WTC11 (cell line): Measurements from ENCODE around the gene PHTF1. TPM values are rescaled to one million over a fixed set of nuclear protein-coding genes. Genes with fewer than 3 reads are reported as not detected.

Experiments
- ATAC-seq: fragments of 200-7000 bp; cut with Tn5 transposase; 2 replicates; pipeline ENCODE4 v1.10.0; 2021; ENCODE audit warnings: mild to moderate bottlenecking, moderate library complexity
- CTCF ChIA-PET: fragments of 300-600 bp; sonication (Branson Sonifier 250); formaldehyde crosslinking; loops from one replicate; lab custom pipeline; 2021; ENCODE audit warnings: antibody characterized with exemption; lab: Charles Lee
- POLR2A ChIA-PET: fragments of 350-600 bp; sonication (Branson Sonifier 250); formaldehyde crosslinking; loops from one replicate; lab custom pipeline; 2021; ENCODE audit warnings: antibody characterized with exemption; lab: Charles Lee
- DNase-seq: peaks from one replicate; pipeline ENCODE4 v3.0.0; 2021; ENCODE audit warnings: low spot score
- H3K27ac Mint-ChIP-seq: 2 replicates; pipeline ENCODE4 v1.8.0; 2021; ENCODE audit warnings: mixed read lengths
- H3K27me3 Mint-ChIP-seq: 2 replicates; pipeline ENCODE4 v1.8.0; 2021; ENCODE audit warnings: low read depth, mild to moderate bottlenecking, moderate library complexity, mixed read lengths
- H3K36me3 Mint-ChIP-seq: 2 replicates; pipeline ENCODE4 v1.8.0; 2021; ENCODE audit warnings: mixed read lengths
- H3K4me1 Mint-ChIP-seq: 2 replicates; pipeline ENCODE4 v1.8.0; 2022; ENCODE audit warnings: mixed read lengths
- H3K4me3 Mint-ChIP-seq: 2 replicates; pipeline ENCODE4 v1.8.0; 2021; ENCODE audit warnings: mild to moderate bottlenecking, moderate library complexity, mixed read lengths
- H3K9me3 Mint-ChIP-seq: 2 replicates; pipeline ENCODE4 v1.8.0; 2021; ENCODE audit warnings: mixed read lengths
- AR ChIP-seq: fragments of 250-450 bp; sonication (Bioruptor Pico); IDR thresholded peaks from 2 replicates; pipeline ENCODE4 v1.9.0; 2021; ENCODE audit warnings: mild to moderate bottlenecking
- CREM ChIP-seq: sonication (generic); formaldehyde crosslinking; IDR thresholded peaks from 2 replicates; pipeline ENCODE4 v1.8.1; 2022; ENCODE audit warnings: mild to moderate bottlenecking, missing genetic modification reagents, moderate library complexity
- E2F4 ChIP-seq: sonication (generic); formaldehyde crosslinking; IDR thresholded peaks from 2 replicates; pipeline ENCODE4 v1.8.1; 2022; ENCODE audit warnings: low read depth, mild to moderate bottlenecking, moderate library complexity, missing genetic modification reagents, borderline replicate concordance
- E2F5 ChIP-seq: sonication (generic); formaldehyde crosslinking; IDR thresholded peaks from 2 replicates; pipeline ENCODE4 v1.8.1; 2022; ENCODE audit warnings: mild to moderate bottlenecking, moderate library complexity, missing genetic modification reagents
- ELF4 ChIP-seq: sonication (generic); formaldehyde crosslinking; IDR thresholded peaks from 2 replicates; pipeline ENCODE4 v1.8.1; 2022; ENCODE audit warnings: low read depth, mild to moderate bottlenecking, moderate library complexity, missing genetic modification reagents
- GTF2I ChIP-seq: fragments of 250-450 bp; sonication (Bioruptor Pico); conservative IDR thresholded peaks from 2 replicates; pipeline ENCODE4 v1.4.0; 2021; ENCODE audit warnings: mild to moderate bottlenecking
- IRF2 ChIP-seq: sonication (generic); formaldehyde crosslinking; IDR thresholded peaks from 2 replicates; pipeline ENCODE4 v1.8.0; 2022; ENCODE audit warnings: low read depth, missing genetic modification reagents, borderline replicate concordance
- MLX ChIP-seq: sonication (generic); formaldehyde crosslinking; IDR thresholded peaks from 2 replicates; pipeline ENCODE4 v1.8.1; 2023; ENCODE audit warnings: mild to moderate bottlenecking, missing genetic modification reagents, moderate library complexity
- NR2C2 ChIP-seq: sonication (generic); formaldehyde crosslinking; IDR thresholded peaks from 2 replicates; pipeline ENCODE4 v1.8.0; 2022; ENCODE audit warnings: mild to moderate bottlenecking, missing genetic modification reagents
- PREB ChIP-seq: sonication (generic); formaldehyde crosslinking; IDR thresholded peaks from 2 replicates; pipeline ENCODE4 v1.8.1; 2022; ENCODE audit warnings: mild to moderate bottlenecking, missing genetic modification reagents, moderate library complexity, borderline replicate concordance
- RORB ChIP-seq: fragments of 250-450 bp; sonication (Bioruptor Pico); IDR thresholded peaks from 2 replicates; pipeline ENCODE4 v1.9.0; 2021; ENCODE audit warnings: mild to moderate bottlenecking
- SP1 ChIP-seq: sonication (generic); formaldehyde crosslinking; conservative IDR thresholded peaks from 2 replicates; pipeline ENCODE4 v1.8.1; 2022; ENCODE audit warnings: missing genetic modification reagents
- TCF7 ChIP-seq: sonication (generic); formaldehyde crosslinking; IDR thresholded peaks from 2 replicates; pipeline ENCODE4 v1.8.0; 2022; ENCODE audit warnings: mild to moderate bottlenecking, low read depth, missing genetic modification reagents, moderate library complexity
- TEAD1 ChIP-seq: sonication (generic); formaldehyde crosslinking; IDR thresholded peaks from 2 replicates; pipeline ENCODE4 v1.8.0; 2022; ENCODE audit warnings: mild to moderate bottlenecking, missing genetic modification reagents
- ZNF317 ChIP-seq: sonication (generic); formaldehyde crosslinking; IDR thresholded peaks from 2 replicates; pipeline ENCODE4 v1.8.1; 2023; ENCODE audit warnings: low read depth, mild to moderate bottlenecking, moderate library complexity, missing genetic modification reagents, borderline replicate concordance
- ZNF425 ChIP-seq: fragments of 250-450 bp; sonication (Bioruptor Pico); conservative IDR thresholded peaks from 2 replicates; pipeline ENCODE4 v1.9.0; 2021; ENCODE audit warnings: mild to moderate bottlenecking
- ZNF532 ChIP-seq: fragments of 250-450 bp; sonication (Bioruptor Pico); IDR thresholded peaks from 2 replicates; pipeline ENCODE4 v1.9.0; 2021; ENCODE audit warnings: mild to moderate bottlenecking, borderline replicate concordance
- ZNF671 ChIP-seq: fragments of 250-450 bp; sonication (Bioruptor Pico); IDR thresholded peaks from 2 replicates; pipeline ENCODE4 v1.8.0; 2021; ENCODE audit warnings: mild to moderate bottlenecking
- total RNA-seq: library from RNA; stranded (reverse); gene quantifications from 3 replicates; pipeline ENCODE4 v1.2.3, GENCODE V29; 2021

Gene PHTF1
- total RNA-seq, 1 experiment from 2014 or later = 28.7 TPM

- no peak overlapping the region for H3K27ac Mint-ChIP-seq
- TF ChIP-seq ZNF671 (no peak), E2F5 (CRISPR knock-in tag) (no peak), CREM (CRISPR knock-in tag) (no peak), ZNF317 (CRISPR knock-in tag) (no peak), PREB (CRISPR knock-in tag) (no peak), MLX (CRISPR knock-in tag) (no peak), ZNF425 (CRISPR knock-in tag) (no peak), TCF7 (CRISPR knock-in tag) (no peak), TEAD1 (CRISPR knock-in tag) (no peak), ELF4 (CRISPR knock-in tag) (no peak), GTF2I (no peak), RORB (no peak), AR (CRISPR knock-in tag) (no peak), NR2C2 (CRISPR knock-in tag) (no peak), SP1 (CRISPR knock-in tag) (no peak), E2F4 (no peak), IRF2 (no peak), ZNF532 (CRISPR knock-in tag) (no peak)
- no peaks in the 10 kb centered on the region for H3K36me3 Mint-ChIP-seq
- no peaks in the 10 kb centered on the region for H3K9me3 Mint-ChIP-seq
- ATAC-seq = no peak
- CTCF ChIA-PET = no interaction called here
- no peaks in the 10 kb centered on the region for H3K4me1 Mint-ChIP-seq
- no peaks in the 10 kb centered on the region for H3K27me3 Mint-ChIP-seq
- POLR2A ChIA-PET = no interaction called here
- DNase-seq = no peak
- no peak overlapping the region for H3K4me3 Mint-ChIP-seq
Observed at GRCh38 chr1:113659035-113659434, 100.3 kb downstream of the PHTF1 start.
